Measurements from ENCODE around the gene DENND6A. TPM values are rescaled to one million over a fixed set of nuclear protein-coding genes. Genes with fewer than 3 reads are reported as not detected.
A peak's percentile ranks its signal among the peaks of the same experiment; 100 is the strongest.

DENND6A gene
- total RNA-seq, 1 experiment from 2014 or later = 22.3 TPM

- BruUV-seq (replicated peaks) = no TSS peak
- no peaks in the 10 kb centered on the region for H3K27me3 Mint-ChIP-seq (ENCODE audit: insufficient read depth, unreplicated experiment)
- no peak overlapping the region for H3K27ac Mint-ChIP-seq (ENCODE audit: low read depth, unreplicated experiment)
- H3K4me3 Mint-ChIP-seq (ENCODE audit: unreplicated experiment) = no peak overlapping the region
- TF ChIP-seq CTCF (IDR thresholded peaks at IDR 0.05; ENCODE audit: unreplicated experiment) = no peak
- POLR2A ChIA-PET = interaction anchor here (0.8 to 8.0 kb wide), 4 partner anchors 15 to 254 kb away, joined by 3 to 153 read pairs (median 4); partner anchors contain the start of gene PDE12
- CTCF ChIA-PET = interaction anchor here (0.6 to 1.2 kb wide), 2 partner anchors 43 to 227 kb away, joined by 3 read pairs; no protein-coding TSS in a partner anchor
- peaks cover 70% of the 10 kb centered on the region for H3K36me3 Mint-ChIP-seq (ENCODE audit: insufficient read depth, unreplicated experiment)
- no peak for DNase-seq (ENCODE audit: unreplicated experiment)
- H3K9me3 Mint-ChIP-seq (ENCODE audit: unreplicated experiment) = no peaks in the 10 kb centered on the region
- peaks cover 9% of the 10 kb centered on the region for H3K4me1 Mint-ChIP-seq (ENCODE audit: insufficient read depth, unreplicated experiment)
- intact Hi-C loops (cut with micrococcal nuclease) = no loop called here
These were observed 92.7 kb downstream of the DENND6A start for GRCh38 chr3:57600195-57600594.

GRCh38 chr3:57598765-57599360 is 94.0 kb downstream of the DENND6A start:
- POLR2A ChIA-PET = interaction anchor here (0.6 to 8.0 kb wide), 13 partner anchors 16 to 685 kb away, joined by 3 to 153 read pairs (median 5); partner anchors contain the start of genes APPL1, PDE12 and SLMAP
- peak overlapping the region; percentile 100 for H3K27ac Mint-ChIP-seq (ENCODE audit: low read depth, unreplicated experiment)
- DNase-seq (ENCODE audit: unreplicated experiment) = no peak
- CTCF ChIA-PET = interaction anchor here (0.6 to 0.7 kb wide), 4 partner anchors 191 to 499 kb away, joined by 3 to 8 read pairs (median 5); no protein-coding TSS in a partner anchor
- no peaks in the 10 kb centered on the region for H3K27me3 Mint-ChIP-seq (ENCODE audit: insufficient read depth, unreplicated experiment)
- H3K4me1 Mint-ChIP-seq (ENCODE audit: insufficient read depth, unreplicated experiment) = peaks cover 18% of the 10 kb centered on the region
- H3K36me3 Mint-ChIP-seq (ENCODE audit: insufficient read depth, unreplicated experiment) = peaks cover 75% of the 10 kb centered on the region
- no peak for TF ChIP-seq CTCF (IDR thresholded peaks at IDR 0.05; ENCODE audit: unreplicated experiment)
- peak overlapping the region; percentile 86 for H3K4me3 Mint-ChIP-seq (ENCODE audit: unreplicated experiment)
- intact Hi-C loops (cut with micrococcal nuclease) = loop anchor here (5.0 kb wide), 1 partner anchor 42 kb away; the partner anchor contains the start of gene PDE12
- no peaks in the 10 kb centered on the region for H3K9me3 Mint-ChIP-seq (ENCODE audit: unreplicated experiment)
- BruUV-seq (replicated peaks) = no TSS peak

GRCh38 chr3:57597127-57597923 is 95.6 kb downstream of the DENND6A start, which contains the start of gene ARF4:
TSS of gene ARF4 (minus strand) at chr3:57597344. CDS start at chr3:57597140, 204 bp downstream.
- no peak for TF ChIP-seq CTCF (IDR thresholded peaks at IDR 0.05; ENCODE audit: unreplicated experiment)
- POLR2A ChIA-PET = interaction anchor here (0.6 to 8.0 kb wide), 42 partner anchors 11 to 904 kb away, joined by 3 to 153 read pairs (median 4); partner anchors contain the start of genes APPL1, DENND6A, PDE12 and SLMAP
- Mint-ChIP-seq H3K4me3 (ENCODE audit: unreplicated experiment) (peak within 1 kb of the TSS; percentile 86), H3K27me3 (ENCODE audit: insufficient read depth, unreplicated experiment) (no peaks in the 10 kb centered on the region), H3K27ac (ENCODE audit: low read depth, unreplicated experiment) (peak within 1 kb of the TSS; percentile 100), H3K9me3 (ENCODE audit: unreplicated experiment) (no peaks in the 10 kb centered on the region), H3K36me3 (ENCODE audit: insufficient read depth, unreplicated experiment) (peaks cover 76% of the 10 kb centered on the region), H3K4me1 (ENCODE audit: insufficient read depth, unreplicated experiment) (peaks cover 31% of the 10 kb centered on the region)
- DNase-seq (ENCODE audit: unreplicated experiment) = peak; percentile 100
- intact Hi-C loops (cut with micrococcal nuclease) = loop anchor here (2.0 to 5.0 kb wide), 2 partner anchors 40 to 159 kb away; partner anchors contain the start of genes PDE12 and SLMAP
- CTCF ChIA-PET = interaction anchor here (0.8 to 2.1 kb wide), 5 partner anchors 19 to 412 kb away, joined by 3 to 6 read pairs (median 3); partner anchors contain the start of gene PDE12
- no TSS peak for BruUV-seq (replicated peaks)

Measured in MCF 10A (cell line).